GM18505 (cell line): ENCODE results near the gene TSPOAP1.
A peak's percentile ranks its signal among the peaks of the same experiment; 100 is the strongest.

Source experiments
- ATAC-seq: cut with Tn5 transposase; IDR thresholded peaks from one replicate; pipeline ENCODE4 v1.9.1; 2021; ENCODE audit not compliant: unreplicated experiment
- POLR2A ChIP-seq: IDR thresholded peaks from 4 replicates; pipeline ENCODE4 v1.6.1; 2011; ENCODE audit warnings: borderline replicate concordance; ENCODE audit not compliant: insufficient read depth, insufficient read length; ENCODE audit errors: extremely low read depth

TSPOAP1 gene

GRCh38 chr17:58325289-58325726 lies 3.3 kb downstream of the TSPOAP1 start:
- no peak for TF ChIP-seq POLR2A
- ATAC-seq = no peak

GRCh38 chr17:58324409-58325288 lies 3.9 kb downstream of the TSPOAP1 start:
- TF ChIP-seq POLR2A = no peak
- no peak for ATAC-seq

- no peak for ATAC-seq
- TF ChIP-seq POLR2A = no peak
Measured at GRCh38 chr17:58324056-58324408, 4.6 kb downstream of the TSPOAP1 start.

- TF ChIP-seq POLR2A = no peak
- no peak for ATAC-seq
Measured at GRCh38 chr17:58323366-58324055, 5.1 kb downstream of the TSPOAP1 start.

GRCh38 chr17:58322581-58323185 lies 5.9 kb downstream of the TSPOAP1 start:
- TF ChIP-seq POLR2A = no peak
- ATAC-seq = no peak

GRCh38 chr17:58321571-58322525 lies 6.7 kb downstream of the TSPOAP1 start:
- no peak for TF ChIP-seq POLR2A
- ATAC-seq = no peak

- no peak for TF ChIP-seq POLR2A
- no peak for ATAC-seq
Measured at GRCh38 chr17:58320570-58321323, 7.8 kb downstream of the TSPOAP1 start.

GRCh38 chr17:58320163-58320558 lies 8.4 kb downstream of the TSPOAP1 start:
- TF ChIP-seq POLR2A = no peak
- no peak for ATAC-seq

GRCh38 chr17:58319173-58320162 lies 9.1 kb downstream of the TSPOAP1 start:
- ATAC-seq = no peak
- no peak for TF ChIP-seq POLR2A

- ATAC-seq = no peak
- TF ChIP-seq POLR2A = no peak
Measured at GRCh38 chr17:58318627-58319172, 9.9 kb downstream of the TSPOAP1 start.

GRCh38 chr17:58318065-58318481 lies 10.5 kb downstream of the TSPOAP1 start:
- no peak for ATAC-seq
- TF ChIP-seq POLR2A = no peak

- peak; percentile 69 for ATAC-seq
- no peak for TF ChIP-seq POLR2A
Measured at GRCh38 chr17:58317421-58318064, 11.1 kb downstream of the TSPOAP1 start.
